GM18861 (cell line): ENCODE measurements around the gene RNF224.

ENCODE experiments used
- ATAC-seq: cut with Tn5 transposase; IDR thresholded peaks from one replicate; pipeline ENCODE4 v1.9.1; 2021; ENCODE audit not compliant: unreplicated experiment

RNF224 gene

GRCh38 chr9:137227054-137227852 lies at the start of gene RNF224:
RNF224 (plus strand) TSS chr9:137227502; CDS start chr9:137228336, 834 bp downstream.
- ATAC-seq, result no peak

GRCh38 chr9:137178201-137178938 lies 48.9 kb upstream of the RNF224 start:
- ATAC-seq, result no peak

GRCh38 chr9:137178939-137179630 lies 48.2 kb upstream of the RNF224 start:
- no peak for ATAC-seq

GRCh38 chr9:137179761-137180160 lies 47.5 kb upstream of the RNF224 start:
- ATAC-seq, result no peak

- no peak for ATAC-seq
Observed at GRCh38 chr9:137180491-137180890, 46.8 kb upstream of the RNF224 start.

- no peak for ATAC-seq
Observed at GRCh38 chr9:137181680-137182079, 45.6 kb upstream of the RNF224 start.

GRCh38 chr9:137182836-137183235 lies 44.5 kb upstream of the RNF224 start:
- no peak for ATAC-seq

- no peak for ATAC-seq
Observed at GRCh38 chr9:137183980-137184595, 43.2 kb upstream of the RNF224 start.

GRCh38 chr9:137184881-137185660 lies 42.2 kb upstream of the RNF224 start:
- ATAC-seq, result no peak

GRCh38 chr9:137185921-137186320 lies 41.4 kb upstream of the RNF224 start:
- ATAC-seq, result no peak

- no peak for ATAC-seq
Observed at GRCh38 chr9:137186385-137186784, 40.9 kb upstream of the RNF224 start.

- ATAC-seq, result no peak
Observed at GRCh38 chr9:137187386-137187785, 39.9 kb upstream of the RNF224 start.

- no peak for ATAC-seq
Observed at GRCh38 chr9:137188086-137188489, 39.2 kb upstream of the RNF224 start.

GRCh38 chr9:137188490-137189296 lies 38.6 kb upstream of the RNF224 start, which contains the start of the genes ANAPC2 and SSNA1:
ANAPC2 (minus strand) TSS chr9:137188560; CDS start chr9:137188532, 28 bp downstream.
SSNA1 (plus strand) TSS chr9:137188676; CDS start chr9:137188727, 51 bp downstream.
- ATAC-seq, result peak; percentile 79

- no peak for ATAC-seq
Observed at GRCh38 chr9:137189297-137190295, 37.7 kb upstream of the RNF224 start.

- no peak for ATAC-seq
Observed at GRCh38 chr9:137190315-137190856, 36.9 kb upstream of the RNF224 start.

GRCh38 chr9:137191245-137191644 lies 36.1 kb upstream of the RNF224 start:
- no peak for ATAC-seq
